H1 (cell line): ENCODE results near the gene PAK6. TPM values are rescaled to one million over a fixed set of nuclear protein-coding genes. Genes with fewer than 3 reads are reported as not detected.

ENCODE experiments used
- CTCF ChIA-PET: fragments of 300-600 bp; sonication (Branson Sonifier 250); formaldehyde crosslinking; loops from one replicate; lab custom pipeline; 2021; ENCODE audit not compliant: partially characterized antibody; lab: Charles Lee
- POLR2A ChIA-PET: fragments of 300-600 bp; sonication (Branson Sonifier 250); formaldehyde crosslinking; loops from one replicate; lab custom pipeline; 2021; ENCODE audit warnings: inconsistent platforms; ENCODE audit not compliant: partially characterized antibody; lab: Charles Lee
- DNase-seq, 2 experiments: peaks; one replicate each; pipeline versions ENCODE4 v3.0.0 to v3.0.0-alpha.2; 2010 to 2022; ENCODE audit warnings: low spot score in 2 of 2, low read depth in 1 of 2, mixed read lengths in 1 of 2
- FAIRE-seq: peaks from 2 replicates; lab custom pipeline; 2011; peaks lifted over from hg19 to GRCh38; lab: Jason Lieb, UNC
- H2AFZ ChIP-seq: 2 replicates; pipeline ENCODE4 v1.8.1; 2012; ENCODE audit warnings: low read length, inconsistent platforms
- H2AK5ac ChIP-seq: 2 replicates; pipeline ENCODE4 v1.6.1; 2013; ENCODE audit warnings: low read depth, low read length
- H2BK120ac ChIP-seq: replicated peaks from 2 replicates; pipeline ENCODE3; 2013; ENCODE audit warnings: low read depth, low read length, inconsistent platforms
- H2BK12ac ChIP-seq: 2 replicates; pipeline ENCODE4 v1.6.1; 2013; ENCODE audit warnings: low read depth, low read length
- H2BK15ac ChIP-seq: 2 replicates; pipeline ENCODE4 v1.6.1; 2013; ENCODE audit warnings: low read length
- H2BK20ac ChIP-seq: 2 replicates; pipeline ENCODE4 v1.6.1; 2013; ENCODE audit warnings: low read length
- H2BK5ac ChIP-seq: 2 replicates; pipeline ENCODE4 v1.6.1; 2013; ENCODE audit warnings: low read depth, low read length
- H3K14ac ChIP-seq: 2 replicates; pipeline ENCODE4 v1.6.1; 2013; ENCODE audit warnings: inconsistent platforms; ENCODE audit not compliant: insufficient read length
- H3K18ac ChIP-seq: 2 replicates; pipeline ENCODE4 v1.6.1; 2013; ENCODE audit warnings: low read length; ENCODE audit errors: extremely low read depth
- H3K23ac ChIP-seq: 2 replicates; pipeline ENCODE4 v1.6.1; 2013; ENCODE audit warnings: inconsistent platforms; ENCODE audit not compliant: insufficient read length
- H3K23me2 ChIP-seq: 2 replicates; pipeline ENCODE4 v1.6.1; 2013; ENCODE audit warnings: low read depth, low read length
- H3K27ac ChIP-seq: 2 replicates; pipeline ENCODE4 v1.6.1; 2011; ENCODE audit warnings: low read depth, low read length, inconsistent platforms
- H3K27me3 ChIP-seq, 4 experiments: replicated peaks in 1 of 4; 1 replicate in 1 of 4; 2 replicates in 3 of 4; pipeline versions ENCODE4 v1.6.1 to v1.8.1; 2011 to 2013; ENCODE audit warnings: low read length in 3 of 4, mild to moderate bottlenecking in 3 of 4, inconsistent platforms in 2 of 4, mixed read lengths in 2 of 4, moderate library complexity in 1 of 4; ENCODE audit not compliant: control insufficient read depth in 3 of 4, insufficient read depth in 3 of 4; ENCODE audit errors: extremely low read depth in 1 of 4
- H3K36me3 ChIP-seq, 4 experiments: 2 replicates each; pipeline versions ENCODE4 v1.6.1 to v1.8.1; 2011 to 2013; ENCODE audit warnings: mild to moderate bottlenecking in 4 of 4, low read length in 3 of 4, moderate library complexity in 2 of 4, control low read depth in 1 of 4, inconsistent platforms in 1 of 4; ENCODE audit not compliant: insufficient read depth in 4 of 4, control insufficient read depth in 2 of 4
- H3K4ac ChIP-seq: replicated peaks from 2 replicates; pipeline ENCODE3; 2013; ENCODE audit warnings: low read length, low read depth, mixed read lengths, inconsistent platforms; ENCODE audit not compliant: insufficient read length
- H3K4me1 ChIP-seq, 4 experiments: replicated peaks in 1 of 4; 1 replicate in 1 of 4; 2 replicates in 3 of 4; pipeline versions ENCODE4 v1.6.1 to v1.8.1; 2011 to 2013; ENCODE audit warnings: low read length in 3 of 4, inconsistent platforms in 2 of 4, mixed read lengths in 1 of 4; ENCODE audit not compliant: insufficient read depth in 4 of 4, control insufficient read depth in 3 of 4
- H3K4me2 ChIP-seq, 2 experiments: 2 replicates each; pipeline versions ENCODE4 v1.6.1 to v1.8.1; 2011 to 2013; ENCODE audit warnings: low read depth in 2 of 2, low read length in 2 of 2, control low read depth in 1 of 2, inconsistent platforms in 1 of 2, mild to moderate bottlenecking in 1 of 2; ENCODE audit not compliant: insufficient read depth in 1 of 2
- H3K4me3 ChIP-seq, 4 experiments: fragments of 200-600, 300-600 bp in 1 of 4; sonication (generic), shearing (Covaris generic), sonication (Bioruptor Twin) in 1 of 4; 2 replicates each; pipeline versions ENCODE4 v1.5.1 to v1.8.1; 2011 to 2016; ENCODE audit warnings: low read length in 4 of 4, low read depth in 3 of 4, control low read depth in 2 of 4, inconsistent platforms in 2 of 4, mild to moderate bottlenecking in 2 of 4, mixed read lengths in 1 of 4, moderate library complexity in 1 of 4; ENCODE audit not compliant: insufficient read depth in 2 of 4; ENCODE audit errors: extremely low read depth in 1 of 4
- H3K56ac ChIP-seq: replicated peaks from 2 replicates; pipeline ENCODE3; 2013; ENCODE audit warnings: low read depth, mild to moderate bottlenecking, mixed read lengths, low read length, inconsistent platforms; ENCODE audit not compliant: insufficient read length
- H3K79me1 ChIP-seq: 2 replicates; pipeline ENCODE4 v1.6.1; 2013; ENCODE audit warnings: low read depth, low read length, control low read depth
- H3K79me2 ChIP-seq, 2 experiments: 2 replicates each; pipeline versions ENCODE4 v1.6.1 to v1.8.1; 2012 to 2013; ENCODE audit warnings: low read length in 2 of 2, mild to moderate bottlenecking in 2 of 2, inconsistent platforms in 1 of 2; ENCODE audit not compliant: insufficient read depth in 2 of 2, control insufficient read depth in 1 of 2
- H3K9ac ChIP-seq, 4 experiments: replicated peaks in 1 of 4; 1 replicate in 1 of 4; 2 replicates in 3 of 4; pipeline versions ENCODE4 v1.6.1 to v1.8.1; 2011 to 2013; ENCODE audit warnings: low read depth in 3 of 4, low read length in 3 of 4, control low read depth in 2 of 4, mild to moderate bottlenecking in 2 of 4, moderate library complexity in 2 of 4, inconsistent platforms in 1 of 4; ENCODE audit errors: extremely low read depth in 1 of 4
- H3K9me3 ChIP-seq, 2 experiments: 2 replicates each; pipeline versions ENCODE4 v1.6.1 to v1.8.1; 2012 to 2013; ENCODE audit warnings: mild to moderate bottlenecking in 2 of 2, moderate library complexity in 2 of 2, control low read depth in 1 of 2, inconsistent platforms in 1 of 2, low read depth in 1 of 2, low read length in 1 of 2, mixed read lengths in 1 of 2; ENCODE audit not compliant: insufficient read depth in 2 of 2
- H4K20me1 ChIP-seq, 2 experiments: replicated peaks in 1 of 2; 2 replicates each; pipeline versions ENCODE3 to v1.8.1; 2011 to 2013; ENCODE audit warnings: inconsistent platforms in 2 of 2, low read length in 2 of 2, mild to moderate bottlenecking in 1 of 2; ENCODE audit not compliant: insufficient read depth in 2 of 2, control insufficient read depth in 1 of 2
- H4K5ac ChIP-seq: 2 replicates; pipeline ENCODE4 v1.6.1; 2013; ENCODE audit warnings: low read length, low read depth, mixed read lengths, inconsistent platforms; ENCODE audit not compliant: insufficient read length
- H4K8ac ChIP-seq: 2 replicates; pipeline ENCODE4 v1.8.0; 2013; ENCODE audit warnings: mild to moderate bottlenecking, moderate library complexity, low read length, inconsistent platforms; ENCODE audit not compliant: insufficient read depth; ENCODE audit errors: extremely low read depth
- H4K91ac ChIP-seq: replicated peaks from 2 replicates; pipeline ENCODE3; 2013; ENCODE audit warnings: low read length, mixed read lengths, inconsistent platforms; ENCODE audit not compliant: insufficient read length
- ATF2 ChIP-seq: IDR thresholded peaks from 2 replicates; pipeline ENCODE4 v1.6.1; 2012; ENCODE audit warnings: low read length, inconsistent platforms
- CBX8 ChIP-seq: fragments of 300-800, 300-1000 bp; sonication (generic); IDR thresholded peaks from 2 replicates; pipeline ENCODE4 v1.7.1; 2016; ENCODE audit warnings: low read depth, low read length, borderline replicate concordance
- GABPA ChIP-seq: IDR thresholded peaks from 2 replicates; pipeline ENCODE4 v1.6.1; 2011; ENCODE audit warnings: mild to moderate bottlenecking, low read length, moderate library complexity, borderline replicate concordance; ENCODE audit not compliant: insufficient read depth
- SIX5 ChIP-seq: IDR thresholded peaks from 2 replicates; pipeline ENCODE4 v1.6.1; 2011; ENCODE audit warnings: mild to moderate bottlenecking, low read depth, low read length
- SP1 ChIP-seq: IDR thresholded peaks from 2 replicates; pipeline ENCODE4 v1.6.1; 2011; ENCODE audit warnings: low read depth, low read length
- ZNF274 ChIP-seq: IDR thresholded peaks from 2 replicates; pipeline ENCODE4 v1.7.0; 2012; ENCODE audit warnings: low read length, borderline replicate concordance; ENCODE audit errors: extremely low read depth
- WGBS, 2 experiments: shearing (Covaris generic) in 1 of 2; methylation state at CpG; one replicate each; pipeline versions ENCODE4 v1.1.6 to v1.1.7; 2013 to 2015; ENCODE audit warnings: low lambda C conversion rate in 2 of 2, mixed read lengths in 2 of 2, inconsistent platforms in 1 of 2, low coverage in 1 of 2, missing lambda C conversion rate in 1 of 2; ENCODE audit not compliant: insufficient replicate concordance in 2 of 2, insufficient coverage in 1 of 2, insufficient read length in 1 of 2; ENCODE audit errors: extremely low coverage in 1 of 2, missing lambda C conversion rate in 1 of 2; 5-methylcytosine and 5-hydroxymethylcytosine counted together
- polyA plus RNA-seq, 7 experiments: library from polyadenylated mRNA; depleted of rRNA in 3 of 7; stranded (reverse) in 5 of 7; unstranded in 2 of 7; fragments of >200 nt in 5 of 7; fragments of 200-250 nt in 2 of 7; gene quantifications; 1 replicate in 5 of 7; 2 replicates in 1 of 7; 4 replicates in 1 of 7; pipeline versions ENCODE4 v1.2.1 to v1.2.3, GENCODE V29; 2011 to 2013; ENCODE audit warnings: missing spikeins in 2 of 7, mixed read lengths in 2 of 7
- total RNA-seq: library from RNA; stranded (reverse); fragmentation: NEBNext Ultra II Directional; extraction: Animal tissue kit (Norgen Biotek cat#: 25700); gene quantifications from 2 replicates; pipeline ENCODE4 v1.2.1, GENCODE V29; 2021

Gene PAK6
- total and polyA plus RNA-seq, 2 of the 8 experiments (the other 6 are each of a cell fraction or from before 2014, with no cell fraction given), result 6.9 to 9.4 TPM

- no peak overlapping the region for H2BK15ac ChIP-seq
- DNase-seq (no peak), FAIRE-seq (no peak)
- no peak overlapping the region for H2BK5ac ChIP-seq
- no peak overlapping the region for H3K18ac ChIP-seq
- H3K23ac ChIP-seq, result no peak overlapping the region
- no peaks in the 10 kb centered on the region for H3K36me3 ChIP-seq
- H4K20me1 ChIP-seq, result peaks cover 0 to 1% of the 10 kb centered on the region in 2 experiments
- no peak overlapping the region for H3K4me3 ChIP-seq
- peaks cover 3% of the 10 kb centered on the region; the same call in 1 of the 2 replicates for H3K23me2 ChIP-seq
- ChIA-PET POLR2A (interaction anchor here (0.5 to 5.4 kb wide), 9 partner anchors 9 to 126 kb away, joined by 3 to 46 read pairs (median 3); partner anchors contain the start of gene PLCB2), CTCF (interaction anchor here (0.6 to 16.2 kb wide), 12 partner anchors 14 to 196 kb away, joined by 3 to 518 read pairs (median 4); partner anchors contain the start of genes CCDC9B, INAFM2 and PLCB2)
- H3K27me3 ChIP-seq, result peaks cover 17 to 62% (median 42%) of the 10 kb centered on the region in 4 experiments
- TF ChIP-seq SIX5 (no peak), GABPA (no peak), SP1 (no peak), ATF2 (no peak), ZNF274 (no peak), CBX8 (no peak)
- H2BK120ac ChIP-seq, result no peak overlapping the region
- H3K56ac ChIP-seq, result no peak overlapping the region
- H3K4me1 ChIP-seq, result peaks cover 10 to 34% (median 22%) of the 10 kb centered on the region in 4 experiments
- H2AFZ ChIP-seq, result no peak overlapping the region
- no peaks in the 10 kb centered on the region for H3K9me3 ChIP-seq
- H3K4ac ChIP-seq, result no peak overlapping the region
- H3K14ac ChIP-seq, result no peak overlapping the region
- H4K5ac ChIP-seq, result no peak overlapping the region
- H2AK5ac ChIP-seq, result no peak overlapping the region; the same call in 1 of the 2 replicates
- no peak overlapping the region for H4K91ac ChIP-seq
- H3K4me2 ChIP-seq, result no peak overlapping the region
- H3K79me1 ChIP-seq, result no peaks in the 10 kb centered on the region; the same call in 1 of the 2 replicates
- H3K9ac ChIP-seq, result no peak overlapping the region
- no peaks in the 10 kb centered on the region for H3K79me2 ChIP-seq
- H4K8ac ChIP-seq, result no peak overlapping the region
- H3K27ac ChIP-seq, result no peak overlapping the region
- no peak overlapping the region for H2BK12ac ChIP-seq
- no peak overlapping the region for H2BK20ac ChIP-seq
- 73% methylated on average over 6 of the region's 6 CpGs; no CpG with 5 or more reads in 1 of the 2 experiments for WGBS, 2 experiments
These were observed 50.4 kb downstream of the PAK6 start for GRCh38 chr15:40289140-40289775.
